Measurements from ENCODE around the gene KNDC1.

Gene KNDC1

GRCh38 chr10:133113146-133113830, 46.7 kb upstream of the KNDC1 start:
- Histone ChIP-seq H3K23ac (ENCODE audit: low read depth, low read length, poor library complexity) (peak overlapping the region; percentile 85), H3K14ac (ENCODE audit: low read length) (peak overlapping the region; percentile 56), H3K4me1 (ENCODE audit: control insufficient read depth in 2 of 2, insufficient read depth in 1 of 2, low read depth in 1 of 2, low read length in 2 of 2) (no peaks in the 10 kb centered on the region), H2AFZ (ENCODE audit: low read length) (no peak overlapping the region), H4K8ac (ENCODE audit: low read depth, low read length) (no peak overlapping the region), H3K4me2 (ENCODE audit: insufficient read depth, low read length, poor library complexity, severe bottlenecking) (no peak overlapping the region), H2AK5ac (ENCODE audit: low read depth, low read length) (no peak overlapping the region), H3K9ac (ENCODE audit: low read depth, low read length, poor library complexity) (no peak overlapping the region), H4K91ac (ENCODE audit: low read depth, low read length, poor library complexity) (no peak overlapping the region), H2BK5ac (ENCODE audit: low read length) (no peak overlapping the region), H3K18ac (ENCODE audit: low read length) (no peak overlapping the region), H3K9me3 (replicated peaks in 1 of 2; ENCODE audit: control insufficient read depth in 2 of 2, insufficient read depth in 1 of 2, low read depth in 1 of 2, low read length in 2 of 2) (peaks cover 1 to 6% of the 10 kb centered on the region in 2 donors), H2BK120ac (ENCODE audit: low read depth, low read length) (no peak overlapping the region), H2BK15ac (ENCODE audit: low read length) (no peak overlapping the region), H2BK12ac (ENCODE audit: low read length) (peak overlapping the region; percentile 58), H3K27ac (replicated peaks; ENCODE audit: low read length) (no peak overlapping the region), H3K4me3 (ENCODE audit: low read length in 2 of 2) (no peak overlapping the region), H3K27me3 (ENCODE audit: control insufficient read depth in 3 of 3, insufficient read depth in 3 of 3, low read depth in 1 of 3, low read length in 3 of 3) (no peaks in the 10 kb centered on the region), H3K79me1 (ENCODE audit: low read depth, low read length) (peaks cover 3% of the 10 kb centered on the region), H3K4ac (ENCODE audit: low read length) (no peak overlapping the region), H3K36me3 (replicated peaks in 1 of 2; ENCODE audit: control insufficient read depth in 2 of 2, insufficient read depth in 2 of 2, low read length in 2 of 2) (no peaks in the 10 kb centered on the region)
- no peak for DNase-seq (ENCODE audit: low spot score)
- no CpG with 5 or more reads among the region's 31 CpGs for WGBS, 2 donors (ENCODE audit: extremely low coverage in 2 of 2, insufficient read length in 2 of 2, insufficient replicate concordance in 1 of 2)

- Histone ChIP-seq H3K27ac (replicated peaks; ENCODE audit: low read length) (no peak overlapping the region), H3K79me1 (ENCODE audit: low read depth, low read length) (peaks cover 3% of the 10 kb centered on the region), H3K9ac (ENCODE audit: low read depth, low read length, poor library complexity) (no peak overlapping the region), H3K4ac (ENCODE audit: low read length) (no peak overlapping the region), H3K9me3 (replicated peaks in 1 of 2; ENCODE audit: control insufficient read depth in 2 of 2, insufficient read depth in 1 of 2, low read depth in 1 of 2, low read length in 2 of 2) (peaks cover 0 to 6% of the 10 kb centered on the region in 2 donors), H3K23ac (ENCODE audit: low read depth, low read length, poor library complexity) (peak overlapping the region; percentile 97), H3K14ac (ENCODE audit: low read length) (no peak overlapping the region), H3K18ac (ENCODE audit: low read length) (peak overlapping the region; percentile 58), H3K4me1 (ENCODE audit: control insufficient read depth in 2 of 2, insufficient read depth in 1 of 2, low read depth in 1 of 2, low read length in 2 of 2) (no peaks in the 10 kb centered on the region), H4K91ac (ENCODE audit: low read depth, low read length, poor library complexity) (no peak overlapping the region), H2AK5ac (ENCODE audit: low read depth, low read length) (peak overlapping the region; percentile 88), H4K8ac (ENCODE audit: low read depth, low read length) (no peak overlapping the region), H3K27me3 (ENCODE audit: control insufficient read depth in 3 of 3, insufficient read depth in 3 of 3, low read depth in 1 of 3, low read length in 3 of 3) (peaks cover 0 to 2% (median 0%) of the 10 kb centered on the region in 3 experiments), H2AFZ (ENCODE audit: low read length) (no peak overlapping the region), H2BK120ac (ENCODE audit: low read depth, low read length) (no peak overlapping the region), H2BK15ac (ENCODE audit: low read length) (no peak overlapping the region), H2BK5ac (ENCODE audit: low read length) (peak overlapping the region; percentile 95), H3K4me3 (ENCODE audit: low read length in 2 of 2) (no peak overlapping the region), H2BK12ac (ENCODE audit: low read length) (peak overlapping the region; percentile 73), H3K4me2 (ENCODE audit: insufficient read depth, low read length, poor library complexity, severe bottlenecking) (no peak overlapping the region), H3K36me3 (replicated peaks in 1 of 2; ENCODE audit: control insufficient read depth in 2 of 2, insufficient read depth in 2 of 2, low read length in 2 of 2) (no peaks in the 10 kb centered on the region)
- WGBS, 2 donors (ENCODE audit: extremely low coverage in 2 of 2, insufficient read length in 2 of 2, insufficient replicate concordance in 1 of 2) = no CpG with 5 or more reads among the region's 12 CpGs
- DNase-seq (ENCODE audit: low spot score) = no peak
Measured at GRCh38 chr10:133113847-133114246, 46.2 kb upstream of the KNDC1 start.

- H3K27me3 ChIP-seq (ENCODE audit: control insufficient read depth in 3 of 3, insufficient read depth in 3 of 3, low read depth in 1 of 3, low read length in 3 of 3) = peaks cover 0 to 2% (median 0%) of the 10 kb centered on the region in 3 experiments
- H2AFZ ChIP-seq (ENCODE audit: low read length) = no peak overlapping the region
- H4K8ac ChIP-seq (ENCODE audit: low read depth, low read length) = no peak overlapping the region
- DNase-seq (ENCODE audit: low spot score) = no peak
- no peak overlapping the region for H3K27ac ChIP-seq (replicated peaks; ENCODE audit: low read length)
- H2BK15ac ChIP-seq (ENCODE audit: low read length) = no peak overlapping the region
- WGBS, 2 donors (ENCODE audit: extremely low coverage in 2 of 2, insufficient read length in 2 of 2, insufficient replicate concordance in 1 of 2) = no CpG with 5 or more reads among the region's 18 CpGs
- no peak overlapping the region for H3K9ac ChIP-seq (ENCODE audit: low read depth, low read length, poor library complexity)
- H3K36me3 ChIP-seq (replicated peaks in 1 of 2; ENCODE audit: control insufficient read depth in 2 of 2, insufficient read depth in 2 of 2, low read length in 2 of 2) = no peaks in the 10 kb centered on the region
- H4K91ac ChIP-seq (ENCODE audit: low read depth, low read length, poor library complexity) = no peak overlapping the region
- no peak overlapping the region for H3K14ac ChIP-seq (ENCODE audit: low read length)
- peak overlapping the region; percentile 95 for H2BK5ac ChIP-seq (ENCODE audit: low read length)
- peaks cover 3% of the 10 kb centered on the region for H3K79me1 ChIP-seq (ENCODE audit: low read depth, low read length)
- H3K23ac ChIP-seq (ENCODE audit: low read depth, low read length, poor library complexity) = peak overlapping the region; percentile 97
- no peak overlapping the region for H3K4me3 ChIP-seq (ENCODE audit: low read length in 2 of 2)
- H2BK12ac ChIP-seq (ENCODE audit: low read length) = peak overlapping the region; percentile 73
- H3K4me2 ChIP-seq (ENCODE audit: insufficient read depth, low read length, poor library complexity, severe bottlenecking) = no peak overlapping the region
- H3K9me3 ChIP-seq (replicated peaks in 1 of 2; ENCODE audit: control insufficient read depth in 2 of 2, insufficient read depth in 1 of 2, low read depth in 1 of 2, low read length in 2 of 2) = peaks cover 0 to 5% of the 10 kb centered on the region in 2 donors
- no peaks in the 10 kb centered on the region for H3K4me1 ChIP-seq (ENCODE audit: control insufficient read depth in 2 of 2, insufficient read depth in 1 of 2, low read depth in 1 of 2, low read length in 2 of 2)
- H2AK5ac ChIP-seq (ENCODE audit: low read depth, low read length) = peak overlapping the region; percentile 88
- H3K4ac ChIP-seq (ENCODE audit: low read length) = no peak overlapping the region
- no peak overlapping the region for H2BK120ac ChIP-seq (ENCODE audit: low read depth, low read length)
- peak overlapping the region; percentile 58 for H3K18ac ChIP-seq (ENCODE audit: low read length)
Measured at GRCh38 chr10:133114251-133114650, 45.8 kb upstream of the KNDC1 start.

- no peak overlapping the region for H2BK5ac ChIP-seq (ENCODE audit: low read length)
- H3K4me1 ChIP-seq (ENCODE audit: control insufficient read depth in 2 of 2, insufficient read depth in 1 of 2, low read depth in 1 of 2, low read length in 2 of 2) = no peaks in the 10 kb centered on the region
- no peak overlapping the region for H3K4me3 ChIP-seq (ENCODE audit: low read length in 2 of 2)
- H4K8ac ChIP-seq (ENCODE audit: low read depth, low read length) = peak overlapping the region; percentile 65
- peaks cover 3% of the 10 kb centered on the region for H3K79me1 ChIP-seq (ENCODE audit: low read depth, low read length)
- H3K14ac ChIP-seq (ENCODE audit: low read length) = peak overlapping the region; percentile 98
- H3K4ac ChIP-seq (ENCODE audit: low read length) = no peak overlapping the region
- no peaks in the 10 kb centered on the region for H3K36me3 ChIP-seq (replicated peaks in 1 of 2; ENCODE audit: control insufficient read depth in 2 of 2, insufficient read depth in 2 of 2, low read length in 2 of 2)
- H3K9ac ChIP-seq (ENCODE audit: low read depth, low read length, poor library complexity) = no peak overlapping the region
- H3K4me2 ChIP-seq (ENCODE audit: insufficient read depth, low read length, poor library complexity, severe bottlenecking) = no peak overlapping the region
- H2BK120ac ChIP-seq (ENCODE audit: low read depth, low read length) = no peak overlapping the region
- H2AFZ ChIP-seq (ENCODE audit: low read length) = no peak overlapping the region
- DNase-seq (ENCODE audit: low spot score) = no peak
- WGBS, 2 donors (ENCODE audit: extremely low coverage in 2 of 2, insufficient read length in 2 of 2, insufficient replicate concordance in 1 of 2) = no CpG with 5 or more reads among the region's 33 CpGs
- peaks cover 0 to 3% of the 10 kb centered on the region in 2 donors for H3K9me3 ChIP-seq (replicated peaks in 1 of 2; ENCODE audit: control insufficient read depth in 2 of 2, insufficient read depth in 1 of 2, low read depth in 1 of 2, low read length in 2 of 2)
- H3K27me3 ChIP-seq (ENCODE audit: control insufficient read depth in 3 of 3, insufficient read depth in 3 of 3, low read depth in 1 of 3, low read length in 3 of 3) = peaks cover 0 to 2% (median 0%) of the 10 kb centered on the region in 3 experiments
- H2AK5ac ChIP-seq (ENCODE audit: low read depth, low read length) = peak overlapping the region; percentile 83
- H2BK12ac ChIP-seq (ENCODE audit: low read length) = no peak overlapping the region
- H3K18ac ChIP-seq (ENCODE audit: low read length) = peak overlapping the region; percentile 71
- no peak overlapping the region for H4K91ac ChIP-seq (ENCODE audit: low read depth, low read length, poor library complexity)
- no peak overlapping the region for H3K23ac ChIP-seq (ENCODE audit: low read depth, low read length, poor library complexity)
- peak overlapping the region; percentile 71 for H2BK15ac ChIP-seq (ENCODE audit: low read length)
- no peak overlapping the region for H3K27ac ChIP-seq (replicated peaks; ENCODE audit: low read length)
Measured at GRCh38 chr10:133114726-133115452, 45.1 kb upstream of the KNDC1 start.

Measured in neuronal stem cell (in vitro differentiated cells).